RKO (cell line): ENCODE results near the gene NFKBIL1.

Source experiments
- DNase-seq: peaks from one replicate; pipeline ENCODE4 v3.0.0-alpha.2; 2016; ENCODE audit warnings: low spot score

Gene NFKBIL1

GRCh38 chr6:31567531-31568370 is 20.3 kb downstream of the NFKBIL1 start:
- no peak for DNase-seq

- DNase-seq = no peak
Measured at GRCh38 chr6:31568537-31568961, 21.1 kb downstream of the NFKBIL1 start.

GRCh38 chr6:31569861-31570536 is 22.6 kb downstream of the NFKBIL1 start:
- no peak for DNase-seq

GRCh38 chr6:31572041-31572911 is 24.9 kb downstream of the NFKBIL1 start, which contains the start of gene LTA:
Gene LTA, plus strand, starts transcription at chr6:31572289. Its CDS starts 454 bp downstream, at chr6:31572743.
- DNase-seq = no peak

- DNase-seq = no peak
Measured at GRCh38 chr6:31573239-31574105, 26.1 kb downstream of the NFKBIL1 start.

- DNase-seq = no peak
Measured at GRCh38 chr6:31574106-31575061, 27.0 kb downstream of the NFKBIL1 start.

GRCh38 chr6:31575335-31575901 is 28.0 kb downstream of the NFKBIL1 start, which contains the start of gene TNF:
Gene TNF, plus strand, starts transcription at chr6:31575565. Its CDS starts 177 bp downstream, at chr6:31575742.
- no peak for DNase-seq

- DNase-seq = no peak
Measured at GRCh38 chr6:31575952-31576685, 28.7 kb downstream of the NFKBIL1 start.

- DNase-seq = no peak
Measured at GRCh38 chr6:31576897-31577578, 29.6 kb downstream of the NFKBIL1 start.

GRCh38 chr6:31577579-31577966 is 30.2 kb downstream of the NFKBIL1 start:
- no peak for DNase-seq

GRCh38 chr6:31578184-31579118 is 31.0 kb downstream of the NFKBIL1 start:
- no peak for DNase-seq

GRCh38 chr6:31579119-31579505 is 31.7 kb downstream of the NFKBIL1 start:
- DNase-seq = no peak

- DNase-seq = no peak
Measured at GRCh38 chr6:31579546-31580437, 32.4 kb downstream of the NFKBIL1 start.

GRCh38 chr6:31580438-31580740 is 33.0 kb downstream of the NFKBIL1 start:
- no peak for DNase-seq

- DNase-seq = peak; percentile 77
Measured at GRCh38 chr6:31580807-31581433, 33.5 kb downstream of the NFKBIL1 start.
